H1 (cell line): ENCODE data around the gene METTL9.

ENCODE experiments used
- BCL11A ChIP-seq, 2 experiments: IDR thresholded peaks; one replicate each; pipeline ENCODE4 v1.6.1; 2011; ENCODE audit warnings: low read depth in 2 of 2, low read length in 2 of 2, mild to moderate bottlenecking in 2 of 2
- BRCA1 ChIP-seq: IDR thresholded peaks from 2 replicates; pipeline ENCODE4 v1.6.1; 2012; ENCODE audit warnings: low read depth, low read length, improper control_type of control experiment
- FOSL1 ChIP-seq: IDR thresholded peaks from 2 replicates; pipeline ENCODE4 v1.6.1; 2011; ENCODE audit warnings: mild to moderate bottlenecking, low read depth, low read length, moderate library complexity; ENCODE audit not compliant: insufficient read depth
- GABPA ChIP-seq: IDR thresholded peaks from 2 replicates; pipeline ENCODE4 v1.6.1; 2011; ENCODE audit warnings: mild to moderate bottlenecking, low read length, moderate library complexity, borderline replicate concordance; ENCODE audit not compliant: insufficient read depth
- HDAC2 ChIP-seq, 2 experiments: fragments of 300-600 bp in 1 of 2; sonication (generic) in 1 of 2; IDR thresholded peaks; 2 replicates each; pipeline ENCODE4 v1.6.1; 2011 to 2012; ENCODE audit warnings: low read depth in 2 of 2, low read length in 2 of 2, mild to moderate bottlenecking in 2 of 2, moderate library complexity in 2 of 2, borderline replicate concordance in 1 of 2, inconsistent platforms in 1 of 2
- POLR2A ChIP-seq, 2 experiments: IDR thresholded peaks; 1 replicate in 1 of 2; 2 replicates in 1 of 2; pipeline ENCODE4 v1.6.1; 2011; ENCODE audit warnings: low read depth in 2 of 2, low read length in 2 of 2, mild to moderate bottlenecking in 2 of 2; ENCODE audit errors: control extremely low read depth in 1 of 2
- RNF2 ChIP-seq: fragments of 200-900, 300-1000 bp; sonication (generic); IDR thresholded peaks from 2 replicates; pipeline ENCODE4 v1.7.1; 2016; ENCODE audit warnings: borderline replicate concordance, low read depth, mild to moderate bottlenecking, antibody characterized with exemption, low read length; ENCODE audit not compliant: poor library complexity, severe bottlenecking; ENCODE audit errors: missing control alignments
- YY1 ChIP-seq: IDR thresholded peaks from 2 replicates; pipeline ENCODE4 v1.6.1; 2011; ENCODE audit warnings: low read depth, mild to moderate bottlenecking, low read length
- TF ChIP-seq, protein P1 (sequence below), 3 experiments: IDR thresholded peaks; 1 replicate in 2 of 3; 2 replicates in 1 of 3; pipeline versions ENCODE4 v1.5.1 to v1.6.1; 2011; ENCODE audit warnings: low read length in 3 of 3, mild to moderate bottlenecking in 3 of 3, inconsistent platforms in 2 of 3, low read depth in 1 of 3, moderate library complexity in 1 of 3; ENCODE audit not compliant: insufficient read depth in 1 of 3; ENCODE audit errors: control extremely low read depth in 1 of 3

DNA sequence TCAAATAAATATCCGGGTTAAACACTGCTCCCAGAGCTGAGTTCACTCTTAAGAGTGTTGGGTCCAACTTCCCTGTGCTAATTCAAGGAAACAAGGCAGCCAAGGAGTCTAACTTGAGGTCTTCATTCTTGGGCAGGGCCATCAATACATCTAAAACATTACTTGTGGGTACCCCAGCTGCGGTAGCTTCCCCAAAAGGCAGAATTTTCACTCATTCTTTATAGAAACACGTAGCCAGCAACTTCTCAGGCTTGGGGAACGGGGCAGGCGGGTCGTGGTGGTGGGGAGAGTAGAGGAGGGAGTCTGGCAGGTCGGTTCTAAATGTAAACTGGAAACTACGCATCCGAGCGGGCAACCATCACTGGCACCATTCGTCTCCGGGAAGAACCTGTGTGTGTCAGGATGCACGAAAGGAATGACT, 666 bp upstream of the METTL9 start:
- TF ChIP-seq POLR2A (IDR thresholded peaks at IDR 0.05; ENCODE audit: control extremely low read depth in 1 of 2, low read depth in 2 of 2, low read length in 2 of 2) (no peak), GABPA (no peak), FOSL1 (no peak), BCL11A (IDR thresholded peaks at IDR 0.05; ENCODE audit: low read depth in 2 of 2, low read length in 2 of 2) (no peak), RNF2 (no peak), HDAC2 (IDR thresholded peaks at IDR 0.05; ENCODE audit: borderline replicate concordance in 1 of 2, low read depth in 2 of 2, low read length in 2 of 2) (no peak), YY1 (no peak), BRCA1 (no peak)
- TF ChIP-seq, protein P1, sequence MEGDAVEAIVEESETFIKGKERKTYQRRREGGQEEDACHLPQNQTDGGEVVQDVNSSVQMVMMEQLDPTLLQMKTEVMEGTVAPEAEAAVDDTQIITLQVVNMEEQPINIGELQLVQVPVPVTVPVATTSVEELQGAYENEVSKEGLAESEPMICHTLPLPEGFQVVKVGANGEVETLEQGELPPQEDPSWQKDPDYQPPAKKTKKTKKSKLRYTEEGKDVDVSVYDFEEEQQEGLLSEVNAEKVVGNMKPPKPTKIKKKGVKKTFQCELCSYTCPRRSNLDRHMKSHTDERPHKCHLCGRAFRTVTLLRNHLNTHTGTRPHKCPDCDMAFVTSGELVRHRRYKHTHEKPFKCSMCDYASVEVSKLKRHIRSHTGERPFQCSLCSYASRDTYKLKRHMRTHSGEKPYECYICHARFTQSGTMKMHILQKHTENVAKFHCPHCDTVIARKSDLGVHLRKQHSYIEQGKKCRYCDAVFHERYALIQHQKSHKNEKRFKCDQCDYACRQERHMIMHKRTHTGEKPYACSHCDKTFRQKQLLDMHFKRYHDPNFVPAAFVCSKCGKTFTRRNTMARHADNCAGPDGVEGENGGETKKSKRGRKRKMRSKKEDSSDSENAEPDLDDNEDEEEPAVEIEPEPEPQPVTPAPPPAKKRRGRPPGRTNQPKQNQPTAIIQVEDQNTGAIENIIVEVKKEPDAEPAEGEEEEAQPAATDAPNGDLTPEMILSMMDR (IDR thresholded peaks at IDR 0.05; ENCODE audit: control extremely low read depth in 1 of 3, insufficient read depth in 1 of 3, low read depth in 1 of 3, low read length in 3 of 3), result no peak
